Neutrophil (primary cell): ENCODE results near the gene CAMK2A.

Source experiments
- H3K27ac ChIP-seq: fragments of 200-600 bp; sonication (generic); 2 replicates; pipeline ENCODE4 v1.5.1; 2016; ENCODE audit warnings: mild to moderate bottlenecking, moderate library complexity
- H3K27me3 ChIP-seq: fragments of 200-600 bp; sonication (generic); 2 replicates; pipeline ENCODE4 v1.6.0; 2016; ENCODE audit warnings: mild to moderate bottlenecking
- H3K36me3 ChIP-seq: fragments of 200-600 bp; sonication (generic); 2 replicates; pipeline ENCODE4 v1.5.1; 2017
- H3K4me1 ChIP-seq, 2 experiments: fragments of 200-600 bp in 1 of 2; sonication (generic) in 1 of 2; 1 replicate in 1 of 2; 2 replicates in 1 of 2; pipeline versions ENCODE4 v1.5.1 to v1.6.1; 2013 to 2016; ENCODE audit warnings: low read depth in 1 of 2, low read length in 1 of 2, mild to moderate bottlenecking in 1 of 2, moderate library complexity in 1 of 2; ENCODE audit not compliant: control insufficient read depth in 1 of 2, insufficient read depth in 1 of 2
- H3K4me3 ChIP-seq, 2 experiments: fragments of 200-600 bp in 1 of 2; sonication (generic) in 1 of 2; 1 replicate in 1 of 2; 2 replicates in 1 of 2; pipeline ENCODE4 v1.5.1; 2013 to 2016; ENCODE audit warnings: low read depth in 1 of 2, low read length in 1 of 2, mild to moderate bottlenecking in 1 of 2, moderate library complexity in 1 of 2
- H3K9me3 ChIP-seq: fragments of 200-600 bp; sonication (generic); 2 replicates; pipeline ENCODE4 v1.5.1; 2016
- TF ChIP-seq, protein P1 (sequence below): fragments of 200-600 bp; sonication (generic); IDR thresholded peaks from 2 replicates; pipeline ENCODE4 v1.5.1; 2016; ENCODE audit warnings: antibody characterized with exemption

CAMK2A gene

DNA sequence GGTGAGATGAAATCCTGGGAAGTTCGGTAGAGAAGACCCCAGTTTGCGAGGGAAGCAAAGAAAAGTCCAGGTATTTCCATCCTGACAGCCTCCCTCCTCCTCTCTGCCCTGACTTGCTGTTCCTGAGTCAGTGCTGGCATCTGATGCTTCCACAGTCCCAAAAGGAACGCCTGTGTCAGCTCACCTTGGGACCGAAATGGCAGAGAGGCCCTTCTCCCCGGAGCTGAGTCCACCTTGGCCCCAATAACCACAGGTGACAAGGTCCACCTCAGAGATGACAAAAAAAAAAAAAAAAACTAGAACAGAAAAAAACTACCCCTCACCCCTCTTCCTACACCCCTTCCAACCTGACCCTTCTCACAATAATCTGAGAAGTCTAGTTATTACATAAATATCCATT lies 68.1 kb downstream of the CAMK2A start:
- H3K4me1 ChIP-seq = no peaks in the 10 kb centered on the region
- H3K4me3 ChIP-seq = no peak overlapping the region
- H3K27me3 ChIP-seq = no peaks in the 10 kb centered on the region
- TF ChIP-seq, protein P1, sequence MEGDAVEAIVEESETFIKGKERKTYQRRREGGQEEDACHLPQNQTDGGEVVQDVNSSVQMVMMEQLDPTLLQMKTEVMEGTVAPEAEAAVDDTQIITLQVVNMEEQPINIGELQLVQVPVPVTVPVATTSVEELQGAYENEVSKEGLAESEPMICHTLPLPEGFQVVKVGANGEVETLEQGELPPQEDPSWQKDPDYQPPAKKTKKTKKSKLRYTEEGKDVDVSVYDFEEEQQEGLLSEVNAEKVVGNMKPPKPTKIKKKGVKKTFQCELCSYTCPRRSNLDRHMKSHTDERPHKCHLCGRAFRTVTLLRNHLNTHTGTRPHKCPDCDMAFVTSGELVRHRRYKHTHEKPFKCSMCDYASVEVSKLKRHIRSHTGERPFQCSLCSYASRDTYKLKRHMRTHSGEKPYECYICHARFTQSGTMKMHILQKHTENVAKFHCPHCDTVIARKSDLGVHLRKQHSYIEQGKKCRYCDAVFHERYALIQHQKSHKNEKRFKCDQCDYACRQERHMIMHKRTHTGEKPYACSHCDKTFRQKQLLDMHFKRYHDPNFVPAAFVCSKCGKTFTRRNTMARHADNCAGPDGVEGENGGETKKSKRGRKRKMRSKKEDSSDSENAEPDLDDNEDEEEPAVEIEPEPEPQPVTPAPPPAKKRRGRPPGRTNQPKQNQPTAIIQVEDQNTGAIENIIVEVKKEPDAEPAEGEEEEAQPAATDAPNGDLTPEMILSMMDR = no peak
- H3K27ac ChIP-seq = no peak overlapping the region
- H3K36me3 ChIP-seq = no peaks in the 10 kb centered on the region
- H3K9me3 ChIP-seq = no peaks in the 10 kb centered on the region

DNA sequence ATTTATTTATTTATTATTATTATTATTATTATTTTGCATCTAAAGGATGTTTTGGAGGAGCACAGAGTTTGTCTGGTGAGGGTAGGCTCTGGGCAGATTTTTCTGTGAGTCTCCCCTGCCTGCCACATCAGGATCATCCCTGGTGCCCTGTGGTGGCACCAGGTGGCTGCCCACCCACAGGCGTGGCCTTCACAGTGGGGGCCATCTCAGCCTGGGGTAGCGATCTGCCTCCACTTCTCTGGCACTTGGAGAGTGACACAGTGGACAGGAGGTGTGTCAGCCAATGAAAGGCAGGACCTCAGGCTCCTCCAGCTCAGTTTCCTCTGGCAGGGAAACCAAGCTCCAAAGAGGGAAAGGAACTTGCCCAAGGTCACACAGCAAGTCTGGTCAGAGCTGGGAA lies 69.7 kb downstream of the CAMK2A start:
- Histone ChIP-seq H3K9me3 (no peaks in the 10 kb centered on the region), H3K4me3 (no peak overlapping the region), H3K36me3 (no peaks in the 10 kb centered on the region), H3K27ac (no peak overlapping the region), H3K4me1 (no peaks in the 10 kb centered on the region), H3K27me3 (no peaks in the 10 kb centered on the region)
- TF ChIP-seq, protein P1 = no peak

DNA sequence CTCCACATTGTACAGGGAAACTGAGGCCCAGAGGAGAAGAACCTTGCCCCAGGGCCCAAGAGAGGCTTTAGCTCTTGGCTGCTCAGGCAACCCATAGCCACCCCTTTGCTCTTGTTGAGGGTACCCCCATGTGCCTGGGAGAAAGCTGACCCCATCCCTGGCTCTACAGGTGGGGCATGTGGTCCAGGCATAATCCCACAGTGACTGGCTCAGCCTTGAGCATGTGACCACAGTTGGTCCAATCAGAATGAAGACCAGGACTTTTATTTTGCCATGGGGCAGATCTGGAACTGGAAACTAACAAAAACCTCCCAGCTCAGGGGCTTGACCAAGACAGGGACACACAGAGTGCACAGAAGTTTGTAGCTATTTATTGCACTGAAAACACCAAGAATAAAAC lies 70.4 kb downstream of the CAMK2A start:
- Histone ChIP-seq H3K27ac (no peak overlapping the region), H3K4me1 (no peaks in the 10 kb centered on the region), H3K9me3 (no peaks in the 10 kb centered on the region), H3K27me3 (no peaks in the 10 kb centered on the region), H3K36me3 (no peaks in the 10 kb centered on the region), H3K4me3 (no peak overlapping the region)
- TF ChIP-seq, protein P1 = no peak

DNA sequence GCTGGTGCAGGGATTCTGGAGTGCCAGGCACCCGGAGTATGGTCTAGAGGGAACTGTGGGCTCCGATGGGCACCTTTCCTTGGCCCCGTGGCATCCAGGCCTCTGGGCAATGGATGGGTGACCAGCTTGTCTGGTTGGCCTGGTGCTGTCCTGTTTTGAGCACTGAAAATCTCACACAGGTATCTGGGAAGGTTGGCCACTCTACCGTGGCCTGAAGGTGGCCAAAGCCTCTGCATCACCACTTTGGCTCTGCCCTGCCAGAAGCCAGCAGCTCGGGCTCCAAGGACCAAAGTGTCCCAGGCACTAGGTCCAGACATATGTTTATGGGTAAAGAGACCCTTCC lies 70.9 kb downstream of the CAMK2A start:
- no peak overlapping the region for H3K27ac ChIP-seq
- no peaks in the 10 kb centered on the region for H3K36me3 ChIP-seq
- TF ChIP-seq, protein P1 = no peak
- H3K27me3 ChIP-seq = no peaks in the 10 kb centered on the region
- no peaks in the 10 kb centered on the region for H3K4me1 ChIP-seq
- no peaks in the 10 kb centered on the region for H3K9me3 ChIP-seq
- H3K4me3 ChIP-seq = no peak overlapping the region

DNA sequence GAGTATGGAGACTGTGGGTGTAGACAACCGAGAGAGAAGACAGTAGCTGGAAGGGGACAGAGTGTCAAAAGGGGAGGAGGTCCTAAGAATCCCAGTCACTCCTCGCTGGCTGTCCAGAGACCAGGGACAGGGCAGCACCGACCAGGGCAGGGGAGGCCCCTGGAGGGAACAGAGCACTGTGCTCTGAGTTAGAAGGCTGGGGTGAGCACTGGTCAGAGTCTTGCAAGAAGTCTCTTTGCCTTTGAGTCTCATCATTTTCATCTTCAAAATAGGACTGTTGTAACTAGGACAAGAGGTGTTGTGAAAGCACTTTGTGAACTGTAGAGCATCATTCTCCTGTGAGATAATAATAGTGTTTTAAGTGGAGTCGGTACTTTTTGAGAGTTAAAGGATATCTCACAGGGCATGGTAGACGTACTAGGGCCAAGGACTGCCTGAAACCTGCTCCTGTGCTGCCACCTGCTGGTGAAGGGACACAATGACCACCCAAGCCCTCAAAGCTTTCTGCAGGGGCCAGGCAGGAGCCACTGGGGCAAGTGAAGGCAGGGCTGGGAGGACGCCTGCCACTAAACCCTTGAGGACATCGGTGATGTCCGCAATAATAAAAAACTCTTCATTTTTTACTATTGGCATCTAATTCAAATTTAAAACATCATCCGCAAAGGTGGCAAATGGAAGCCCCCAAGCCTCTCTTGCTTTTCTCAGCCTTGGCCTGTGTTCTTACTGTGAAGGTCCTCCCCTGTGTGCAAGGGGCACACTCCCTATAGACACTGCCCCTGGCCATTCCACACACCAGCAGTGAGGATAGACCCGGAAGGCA lies 71.5 kb downstream of the CAMK2A start:
- H3K4me3 ChIP-seq = no peak overlapping the region
- H3K4me1 ChIP-seq = no peaks in the 10 kb centered on the region
- H3K27me3 ChIP-seq = no peaks in the 10 kb centered on the region
- H3K27ac ChIP-seq = no peak overlapping the region
- H3K9me3 ChIP-seq = no peaks in the 10 kb centered on the region
- no peaks in the 10 kb centered on the region for H3K36me3 ChIP-seq
- TF ChIP-seq, protein P1 = peak; percentile 82
